ENCODE measurements around the gene ADSS2. TPM values are rescaled to one million over a fixed set of nuclear protein-coding genes. Genes with fewer than 3 reads are reported as not detected.
A peak's percentile ranks its signal among the peaks of the same experiment; 100 is the strongest.

ADSS2 gene
- total RNA-seq, 1 donor from 2014 or later = 181 TPM

DNA sequence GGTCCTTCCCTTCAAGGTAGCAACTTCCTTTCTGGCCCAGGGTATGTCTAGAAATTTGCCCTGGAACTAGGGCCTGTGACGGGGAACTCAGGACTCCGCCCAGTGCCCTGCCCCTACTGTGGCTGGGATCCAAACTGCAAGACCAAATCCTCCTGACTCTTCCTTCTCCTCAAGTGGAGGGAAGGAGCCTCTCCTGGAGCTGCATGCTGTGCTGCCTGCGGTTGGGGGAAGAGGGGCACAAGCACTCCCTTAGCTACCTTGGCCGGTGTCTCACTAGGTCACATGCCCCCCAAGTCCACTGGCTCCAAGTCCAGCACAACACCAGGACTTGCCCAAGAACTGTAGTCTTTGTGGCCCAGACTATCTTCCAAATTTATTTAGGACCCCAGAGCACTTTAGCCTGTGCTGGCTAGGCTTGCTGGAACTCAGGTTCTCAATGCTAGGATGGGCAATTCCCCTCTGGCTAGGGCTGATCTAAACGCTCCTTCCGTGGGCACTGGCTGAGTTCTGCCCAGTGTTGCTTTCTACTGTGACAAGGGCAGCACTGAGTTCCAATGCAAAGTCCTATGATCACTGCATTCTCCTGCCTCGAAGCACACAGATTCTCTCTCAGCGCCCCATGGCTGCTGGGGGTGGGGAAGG is 12.2 kb downstream of the ADSS2 start:
- Histone ChIP-seq H3F3A (ENCODE audit: low read depth) (peaks cover 4% of the 10 kb centered on the region), H3K9me3 (ENCODE audit: low read depth) (no peaks in the 10 kb centered on the region), H3K9ac (no peak overlapping the region), H4K20me1 (ENCODE audit: low read depth) (peaks cover 6% of the 10 kb centered on the region), H3K36me3 (no peaks in the 10 kb centered on the region), H3K4me2 (no peak overlapping the region), H3K79me2 (ENCODE audit: low read depth) (peaks cover 68% of the 10 kb centered on the region), H3K27me3 (no peaks in the 10 kb centered on the region), H3K27ac (peak overlapping the region; percentile 14), H2AFZ (replicated peaks) (no peak overlapping the region), H3K4me1 (peaks cover 11% of the 10 kb centered on the region), H3K4me3 (no peak overlapping the region)
- H3K36me3 Mint-ChIP-seq = peaks cover 10% of the 10 kb centered on the region
- no peak overlapping the region for H3K27ac Mint-ChIP-seq
- DNase-seq (ENCODE audit: low spot score) = no peak
- no peaks in the 10 kb centered on the region for H3K27me3 Mint-ChIP-seq (ENCODE audit: insufficient read depth, low read depth)
- H3K4me3 Mint-ChIP-seq = no peak overlapping the region
- TF ChIP-seq EZH2 (IDR thresholded peaks at IDR 0.05) = no peak
- H3K9me3 Mint-ChIP-seq = no peaks in the 10 kb centered on the region
- no peaks in the 10 kb centered on the region for H3K4me1 Mint-ChIP-seq

DNA sequence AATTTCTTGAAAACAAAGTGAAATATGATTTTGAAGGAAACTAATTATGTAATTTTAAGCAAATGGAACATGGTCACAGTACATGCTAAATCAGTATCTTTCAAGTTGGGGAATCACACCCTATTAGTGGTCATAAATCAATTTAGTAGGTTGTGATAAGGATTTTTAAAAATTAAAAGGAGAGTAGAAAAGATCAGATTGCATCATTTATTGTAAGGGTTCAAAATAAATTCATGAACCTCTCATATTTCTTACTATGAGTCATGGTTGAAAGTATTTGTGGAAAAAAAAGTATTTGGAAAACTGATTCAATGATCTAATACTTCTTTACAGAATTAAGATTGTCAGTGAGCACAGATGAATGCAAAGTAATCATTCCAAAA is 14.6 kb downstream of the ADSS2 start:
- no peak overlapping the region for H3K27ac ChIP-seq
- Mint-ChIP-seq H3K4me3 (no peak overlapping the region), H3K36me3 (peaks cover 14% of the 10 kb centered on the region), H3K27me3 (ENCODE audit: insufficient read depth, low read depth) (no peaks in the 10 kb centered on the region), H3K9me3 (no peaks in the 10 kb centered on the region), H3K27ac (no peak overlapping the region), H3K4me1 (no peaks in the 10 kb centered on the region)
- peaks cover 11% of the 10 kb centered on the region for H3K4me1 ChIP-seq
- no peaks in the 10 kb centered on the region for H3K27me3 ChIP-seq
- peaks cover 2% of the 10 kb centered on the region for H3K36me3 ChIP-seq
- H2AFZ ChIP-seq (replicated peaks) = no peak overlapping the region
- H3K4me3 ChIP-seq = no peak overlapping the region
- H4K20me1 ChIP-seq (ENCODE audit: low read depth) = peaks cover 6% of the 10 kb centered on the region
- TF ChIP-seq EZH2 (IDR thresholded peaks at IDR 0.05) (no peak), EZH2phosphoT487 (IDR thresholded peaks at IDR 0.05) (no peak)
- TF ChIP-seq, protein P1, sequence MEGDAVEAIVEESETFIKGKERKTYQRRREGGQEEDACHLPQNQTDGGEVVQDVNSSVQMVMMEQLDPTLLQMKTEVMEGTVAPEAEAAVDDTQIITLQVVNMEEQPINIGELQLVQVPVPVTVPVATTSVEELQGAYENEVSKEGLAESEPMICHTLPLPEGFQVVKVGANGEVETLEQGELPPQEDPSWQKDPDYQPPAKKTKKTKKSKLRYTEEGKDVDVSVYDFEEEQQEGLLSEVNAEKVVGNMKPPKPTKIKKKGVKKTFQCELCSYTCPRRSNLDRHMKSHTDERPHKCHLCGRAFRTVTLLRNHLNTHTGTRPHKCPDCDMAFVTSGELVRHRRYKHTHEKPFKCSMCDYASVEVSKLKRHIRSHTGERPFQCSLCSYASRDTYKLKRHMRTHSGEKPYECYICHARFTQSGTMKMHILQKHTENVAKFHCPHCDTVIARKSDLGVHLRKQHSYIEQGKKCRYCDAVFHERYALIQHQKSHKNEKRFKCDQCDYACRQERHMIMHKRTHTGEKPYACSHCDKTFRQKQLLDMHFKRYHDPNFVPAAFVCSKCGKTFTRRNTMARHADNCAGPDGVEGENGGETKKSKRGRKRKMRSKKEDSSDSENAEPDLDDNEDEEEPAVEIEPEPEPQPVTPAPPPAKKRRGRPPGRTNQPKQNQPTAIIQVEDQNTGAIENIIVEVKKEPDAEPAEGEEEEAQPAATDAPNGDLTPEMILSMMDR (IDR thresholded peaks at IDR 0.05) = no peak
- H3K9ac ChIP-seq = no peak overlapping the region
- no peak overlapping the region for H3K4me2 ChIP-seq
- peaks cover 45% of the 10 kb centered on the region for H3K79me2 ChIP-seq (ENCODE audit: low read depth)
- H3F3A ChIP-seq (ENCODE audit: low read depth) = peaks cover 6% of the 10 kb centered on the region
- no peak for DNase-seq (ENCODE audit: low spot score)
- H3K9me3 ChIP-seq (ENCODE audit: low read depth) = no peaks in the 10 kb centered on the region

DNA sequence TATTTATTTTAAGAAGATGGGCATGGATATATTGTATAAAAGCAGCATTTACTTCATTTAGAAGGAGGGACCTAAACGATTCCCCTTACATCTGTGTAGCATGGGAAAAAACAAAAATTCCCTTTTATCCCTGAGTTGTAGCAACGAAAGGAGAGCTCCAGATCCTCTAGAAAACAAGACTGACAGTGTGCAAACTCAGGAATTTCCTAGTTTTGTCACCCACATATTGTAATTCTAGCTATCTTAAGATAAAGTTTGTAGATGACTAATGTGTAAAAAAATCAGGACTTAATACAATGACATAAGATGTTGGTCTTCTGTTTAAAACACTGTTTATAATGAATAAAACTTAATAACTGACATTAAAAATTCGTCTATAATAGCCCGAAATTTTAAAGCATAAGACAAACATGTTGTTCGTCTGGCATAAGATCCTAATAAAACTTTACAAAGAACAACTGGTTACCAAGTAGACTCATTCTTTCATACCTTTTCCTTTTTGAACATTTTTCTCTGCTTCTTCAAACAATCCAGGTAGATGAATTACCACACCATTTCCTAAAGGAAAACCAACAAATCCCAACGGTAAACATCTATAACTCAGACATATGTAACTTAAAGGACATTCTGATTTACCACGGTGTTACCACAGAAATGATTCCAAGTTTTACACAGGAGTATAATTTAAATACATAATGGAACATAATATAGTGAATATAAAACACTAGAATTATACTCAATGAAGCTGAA is 15.2 kb downstream of the ADSS2 start:
- H3K27ac Mint-ChIP-seq = no peak overlapping the region
- Histone ChIP-seq H4K20me1 (ENCODE audit: low read depth) (peaks cover 6% of the 10 kb centered on the region), H3K79me2 (ENCODE audit: low read depth) (peaks cover 39% of the 10 kb centered on the region), H2AFZ (replicated peaks) (no peak overlapping the region), H3K9ac (no peak overlapping the region), H3F3A (ENCODE audit: low read depth) (peaks cover 10% of the 10 kb centered on the region), H3K4me2 (no peak overlapping the region), H3K9me3 (ENCODE audit: low read depth) (no peaks in the 10 kb centered on the region), H3K4me3 (no peak overlapping the region), H3K4me1 (peaks cover 11% of the 10 kb centered on the region), H3K27me3 (no peaks in the 10 kb centered on the region), H3K27ac (no peak overlapping the region), H3K36me3 (peaks cover 7% of the 10 kb centered on the region)
- H3K4me1 Mint-ChIP-seq = no peaks in the 10 kb centered on the region
- no peak for DNase-seq (ENCODE audit: low spot score)
- H3K27me3 Mint-ChIP-seq (ENCODE audit: insufficient read depth, low read depth) = no peaks in the 10 kb centered on the region
- peaks cover 14% of the 10 kb centered on the region for H3K36me3 Mint-ChIP-seq
- no peaks in the 10 kb centered on the region for H3K9me3 Mint-ChIP-seq
- no peak for TF ChIP-seq EZH2phosphoT487 (IDR thresholded peaks at IDR 0.05)
- TF ChIP-seq EZH2 (IDR thresholded peaks at IDR 0.05) = no peak
- H3K4me3 Mint-ChIP-seq = no peak overlapping the region

DNA sequence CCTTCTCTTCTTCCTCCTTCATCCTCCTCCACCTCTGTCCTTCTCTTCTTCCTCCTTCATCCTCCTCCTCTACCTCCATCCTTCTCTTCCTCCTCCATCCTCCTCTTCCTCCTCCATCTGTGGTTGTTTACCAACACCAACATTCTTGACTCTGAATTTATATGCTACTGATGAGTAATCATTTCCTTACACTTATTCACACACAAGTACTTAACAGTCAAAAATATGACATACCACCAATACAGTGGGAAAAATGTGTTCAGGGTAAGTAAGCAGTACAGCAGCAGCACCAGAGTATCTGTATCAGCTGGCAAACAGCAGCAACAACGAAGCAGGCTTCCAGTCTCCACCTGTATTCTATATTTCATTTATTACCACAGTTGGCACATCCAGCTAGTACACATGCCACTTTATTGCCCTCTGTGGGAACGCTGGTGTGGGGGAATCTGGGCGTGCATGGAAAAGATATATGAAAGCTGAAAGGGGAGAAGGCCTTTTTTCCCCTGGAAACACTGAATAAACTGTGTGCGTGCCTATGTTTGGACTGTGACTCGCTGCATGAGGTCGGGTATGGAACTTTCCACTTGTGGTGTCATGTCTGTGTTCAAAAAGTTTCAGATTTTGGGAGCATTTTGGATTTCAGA is 16.0 kb downstream of the ADSS2 start:
- no peaks in the 10 kb centered on the region for H3K9me3 Mint-ChIP-seq
- no peaks in the 10 kb centered on the region for H3K9me3 ChIP-seq (ENCODE audit: low read depth)
- H3K36me3 Mint-ChIP-seq = peaks cover 14% of the 10 kb centered on the region
- H3K36me3 ChIP-seq = peaks cover 7% of the 10 kb centered on the region
- no peak overlapping the region for H3K4me3 ChIP-seq
- H3K4me1 ChIP-seq = peaks cover 11% of the 10 kb centered on the region
- H3F3A ChIP-seq (ENCODE audit: low read depth) = peaks cover 10% of the 10 kb centered on the region
- H3K4me3 Mint-ChIP-seq = no peak overlapping the region
- DNase-seq (ENCODE audit: low spot score) = no peak
- H2AFZ ChIP-seq (replicated peaks) = no peak overlapping the region
- no peak overlapping the region for H3K9ac ChIP-seq
- no peak overlapping the region for H3K27ac ChIP-seq
- no peaks in the 10 kb centered on the region for H3K4me1 Mint-ChIP-seq
- TF ChIP-seq, protein P1 (IDR thresholded peaks at IDR 0.05) = no peak
- TF ChIP-seq EZH2phosphoT487 (IDR thresholded peaks at IDR 0.05) (no peak), EZH2 (IDR thresholded peaks at IDR 0.05) (no peak)
- H3K27me3 Mint-ChIP-seq (ENCODE audit: insufficient read depth, low read depth) = no peaks in the 10 kb centered on the region
- H4K20me1 ChIP-seq (ENCODE audit: low read depth) = peaks cover 6% of the 10 kb centered on the region
- H3K27ac Mint-ChIP-seq = no peak overlapping the region
- no peak overlapping the region for H3K4me2 ChIP-seq
- H3K27me3 ChIP-seq = no peaks in the 10 kb centered on the region
- peaks cover 31% of the 10 kb centered on the region for H3K79me2 ChIP-seq (ENCODE audit: low read depth)

Measured in neural progenitor cell (in vitro differentiated cells).